Stimulated activated CD8-positive, alpha-beta memory T cell treated with anti-CD3 and anti-CD28 coated beads, Interleukin-4, amount 100 ng/mL, for 24 hours (primary cell): ENCODE measurements around the gene ZFP3.
"Not testable (repeated sequence)": the region's sequence is repeated elsewhere in the genome, so short reads cannot be mapped to it uniquely, and the experiment has no call there.

Experiments
- DNase-seq: peaks from one replicate; pipeline ENCODE4 v3.0.0-alpha.2; 2020; ENCODE audit warnings: low read depth

Gene ZFP3

GRCh38 chr17:5124896-5125295 is 46.6 kb downstream of the ZFP3 start:
- DNase-seq = not testable (repeated sequence)

- DNase-seq = no peak
These were observed 48.6 kb downstream of the ZFP3 start for GRCh38 chr17:5126719-5127488.

- no peak for DNase-seq
These were observed 49.6 kb downstream of the ZFP3 start for GRCh38 chr17:5127910-5128309.

- DNase-seq = not testable (repeated sequence)
These were observed 50.1 kb downstream of the ZFP3 start for GRCh38 chr17:5128387-5128786.

- DNase-seq = no peak
These were observed 50.8 kb downstream of the ZFP3 start for GRCh38 chr17:5128905-5129535.

- DNase-seq = not testable (repeated sequence)
These were observed 51.5 kb downstream of the ZFP3 start for GRCh38 chr17:5129770-5130169.

GRCh38 chr17:5130261-5130660 is 52.0 kb downstream of the ZFP3 start:
- DNase-seq = not testable (repeated sequence)

GRCh38 chr17:5130687-5131086 is 52.4 kb downstream of the ZFP3 start:
- DNase-seq = not testable (repeated sequence)

- no peak for DNase-seq
These were observed 53.0 kb downstream of the ZFP3 start for GRCh38 chr17:5131146-5131715.

- not testable (repeated sequence) for DNase-seq
These were observed 53.7 kb downstream of the ZFP3 start for GRCh38 chr17:5131799-5132502.

GRCh38 chr17:5132503-5133225 is 54.4 kb downstream of the ZFP3 start:
- not testable (repeated sequence) for DNase-seq

- DNase-seq = no peak
These were observed 55.0 kb downstream of the ZFP3 start for GRCh38 chr17:5133311-5133710.

GRCh38 chr17:5133961-5134360 is 55.7 kb downstream of the ZFP3 start:
- DNase-seq = not testable (repeated sequence)

GRCh38 chr17:5134571-5134970 is 56.3 kb downstream of the ZFP3 start:
- not testable (repeated sequence) for DNase-seq

- DNase-seq = not testable (repeated sequence)
These were observed 57.0 kb downstream of the ZFP3 start for GRCh38 chr17:5135131-5135712.

- DNase-seq = no peak
These were observed 57.7 kb downstream of the ZFP3 start for GRCh38 chr17:5135726-5136579.

- DNase-seq = not testable (repeated sequence)
These were observed 58.5 kb downstream of the ZFP3 start for GRCh38 chr17:5136580-5137412.

- not testable (repeated sequence) for DNase-seq
These were observed 59.4 kb downstream of the ZFP3 start for GRCh38 chr17:5137511-5138197.

GRCh38 chr17:5138198-5138544 is 59.9 kb downstream of the ZFP3 start:
- not testable (repeated sequence) for DNase-seq
